ENCODE measurements around the gene CHCT1. TPM values are rescaled to one million over a fixed set of nuclear protein-coding genes. Genes with fewer than 3 reads are reported as not detected.
A peak's percentile ranks its signal among the peaks of the same experiment; 100 is the strongest.

CHCT1 gene
- total RNA-seq, 2 experiments from 2014 or later, result not detected

DNA sequence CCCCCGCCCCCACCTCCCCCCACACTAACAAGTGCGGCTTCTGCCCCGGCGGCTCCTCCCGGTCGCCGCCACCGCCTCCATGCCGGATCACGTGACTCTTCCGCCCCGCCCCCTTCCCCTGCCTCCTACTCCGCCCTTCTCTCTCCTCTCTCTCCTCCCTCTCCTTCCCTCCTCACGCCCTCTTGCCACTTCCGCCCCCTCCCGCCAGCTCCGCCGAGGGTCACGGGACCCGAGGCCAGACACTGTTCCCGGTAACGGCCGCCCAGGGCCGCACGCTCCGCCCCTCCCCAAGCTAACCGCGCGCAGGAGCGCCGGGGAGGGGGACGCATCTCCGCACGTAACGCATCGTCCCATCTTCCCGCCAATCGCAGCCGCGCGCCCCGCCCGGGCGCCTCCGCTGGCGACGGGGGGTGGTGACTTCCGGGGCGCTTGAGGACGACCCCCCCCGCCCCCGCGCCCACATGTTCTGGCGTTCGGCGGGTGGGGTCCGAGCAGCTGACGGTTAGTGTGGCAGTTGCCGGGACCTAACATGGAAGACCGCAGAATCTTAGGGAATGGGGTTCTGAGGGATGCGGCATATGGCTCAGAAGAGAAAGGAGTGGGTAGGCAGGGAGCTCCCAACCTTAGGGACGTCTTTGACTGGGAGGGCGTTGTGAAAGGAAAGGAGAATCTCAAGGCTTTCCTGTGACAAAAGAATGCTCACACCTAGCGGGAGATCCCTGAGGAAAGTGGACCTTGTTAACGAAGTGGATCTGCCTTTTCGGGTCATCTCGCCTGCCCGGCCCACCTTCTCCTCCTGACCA lies 30.0 kb upstream of the CHCT1 start, which contains the start of gene USP32:
Gene USP32 (minus strand): TSS at position 92 of the 803 bp plus-strand sequence. CDS start 194 bp downstream, outside the sequence.
- Histone ChIP-seq H3K9me2 (ENCODE audit: insufficient read depth, low read length) (no peaks in the 10 kb centered on the region), H3K4me3 (ENCODE audit: low read depth, low read length, poor library complexity, severe bottlenecking) (peak within 1 kb of the TSS; percentile 87), H3K4me1 (ENCODE audit: insufficient read depth, low read length, poor library complexity, severe bottlenecking) (peaks cover 22% of the 10 kb centered on the region), H4K20me1 (ENCODE audit: insufficient read depth, low read length) (no peaks in the 10 kb centered on the region), H2AFZ (ENCODE audit: low read length) (peak within 1 kb of the TSS; percentile 78), H3K27ac (ENCODE audit: low read depth, low read length, poor library complexity, severe bottlenecking) (peak within 1 kb of the TSS; percentile 57), H3K4me2 (ENCODE audit: low read length) (peak within 1 kb of the TSS; percentile 75), H3K79me2 (ENCODE audit: insufficient read depth, low read depth, low read length) (peaks cover 42% of the 10 kb centered on the region; the same call in 1 of the 2 replicates), H3K36me3 (ENCODE audit: insufficient read depth, low read length) (no peaks in the 10 kb centered on the region), H3K9me3 (ENCODE audit: low read length) (no peaks in the 10 kb centered on the region)
- no TSS peak for BruUV-seq (replicated peaks)
- TF ChIP-seq EZH2phosphoT487 (IDR thresholded peaks at IDR 0.05; ENCODE audit: borderline replicate concordance, low read depth, low read length), result no peak
- TF ChIP-seq, protein P1, sequence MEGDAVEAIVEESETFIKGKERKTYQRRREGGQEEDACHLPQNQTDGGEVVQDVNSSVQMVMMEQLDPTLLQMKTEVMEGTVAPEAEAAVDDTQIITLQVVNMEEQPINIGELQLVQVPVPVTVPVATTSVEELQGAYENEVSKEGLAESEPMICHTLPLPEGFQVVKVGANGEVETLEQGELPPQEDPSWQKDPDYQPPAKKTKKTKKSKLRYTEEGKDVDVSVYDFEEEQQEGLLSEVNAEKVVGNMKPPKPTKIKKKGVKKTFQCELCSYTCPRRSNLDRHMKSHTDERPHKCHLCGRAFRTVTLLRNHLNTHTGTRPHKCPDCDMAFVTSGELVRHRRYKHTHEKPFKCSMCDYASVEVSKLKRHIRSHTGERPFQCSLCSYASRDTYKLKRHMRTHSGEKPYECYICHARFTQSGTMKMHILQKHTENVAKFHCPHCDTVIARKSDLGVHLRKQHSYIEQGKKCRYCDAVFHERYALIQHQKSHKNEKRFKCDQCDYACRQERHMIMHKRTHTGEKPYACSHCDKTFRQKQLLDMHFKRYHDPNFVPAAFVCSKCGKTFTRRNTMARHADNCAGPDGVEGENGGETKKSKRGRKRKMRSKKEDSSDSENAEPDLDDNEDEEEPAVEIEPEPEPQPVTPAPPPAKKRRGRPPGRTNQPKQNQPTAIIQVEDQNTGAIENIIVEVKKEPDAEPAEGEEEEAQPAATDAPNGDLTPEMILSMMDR (conservative IDR thresholded peaks at IDR 0.05; ENCODE audit: low read length), result 0 out of 2 replicates have a peak, but pooled peaks have one; percentile 28
- ChIA-PET POLR2A (interaction anchor here (0.6 to 1.0 kb wide), 4 partner anchors 15 to 1462 kb away, joined by 3 to 8 read pairs (median 4); no protein-coding TSS in a partner anchor), CTCF (ENCODE audit: unreplicated experiment) (no interaction called here)
- intact Hi-C loops (cut with micrococcal nuclease; ENCODE audit: unreplicated experiment), result loop anchor here (10.0 kb wide), 2 partner anchors 57 to 257 kb away; no protein-coding TSS in a partner anchor
- DNase-seq (ENCODE audit: low spot score), result peak; percentile 94

DNA sequence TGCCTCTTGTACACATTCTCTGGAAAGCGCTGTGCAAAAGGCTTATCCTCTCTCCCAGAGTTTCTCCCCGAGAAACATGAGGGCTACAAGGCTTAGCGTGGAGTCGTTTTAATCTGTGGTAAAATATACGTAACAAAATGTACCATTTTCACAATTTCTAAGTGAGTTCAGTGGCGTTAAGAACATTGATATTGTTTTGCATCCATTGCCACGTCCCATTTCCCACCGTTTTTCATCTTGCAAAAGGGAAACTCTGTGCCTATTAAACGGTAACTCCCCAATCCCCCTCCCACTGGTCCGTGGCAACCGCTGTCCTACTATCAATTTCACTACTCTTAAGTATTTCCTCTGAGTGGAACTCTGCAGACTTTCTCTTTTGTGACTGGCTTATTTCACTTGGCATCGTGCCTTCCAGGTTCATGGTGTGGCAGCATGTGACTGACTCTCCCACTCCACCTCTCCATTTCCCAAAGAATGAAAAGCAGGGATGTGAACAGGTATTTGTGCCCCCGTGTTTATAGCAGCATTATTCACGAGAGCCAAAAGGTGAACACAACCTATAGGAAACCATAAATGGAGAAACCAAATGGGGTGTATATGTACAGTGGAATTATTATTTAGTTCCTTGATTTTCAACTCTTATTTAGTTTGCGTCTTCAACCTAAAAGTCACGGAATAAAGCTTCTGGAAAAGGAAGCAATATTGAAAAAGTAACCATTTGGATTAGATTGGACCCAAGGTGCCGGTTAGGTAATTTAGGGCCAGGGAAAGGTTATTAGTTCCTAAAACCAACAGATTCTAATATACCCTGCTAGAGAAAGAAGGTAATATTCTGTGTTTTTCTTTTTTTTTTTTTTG lies 29.2 kb upstream of the CHCT1 start:
- DNase-seq (ENCODE audit: low spot score), result peak; percentile 19
- CTCF ChIA-PET (ENCODE audit: unreplicated experiment), result no interaction called here
- Histone ChIP-seq H3K4me3 (ENCODE audit: low read depth, low read length, poor library complexity, severe bottlenecking) (peak overlapping the region; percentile 87), H3K9me2 (ENCODE audit: insufficient read depth, low read length) (no peaks in the 10 kb centered on the region), H3K79me2 (ENCODE audit: insufficient read depth, low read depth, low read length) (peaks cover 34% of the 10 kb centered on the region; the same call in 1 of the 2 replicates), H4K20me1 (ENCODE audit: insufficient read depth, low read length) (no peaks in the 10 kb centered on the region), H3K36me3 (ENCODE audit: insufficient read depth, low read length) (no peaks in the 10 kb centered on the region), H3K4me1 (ENCODE audit: insufficient read depth, low read length, poor library complexity, severe bottlenecking) (peaks cover 28% of the 10 kb centered on the region), H3K9me3 (ENCODE audit: low read length) (no peaks in the 10 kb centered on the region), H3K27ac (ENCODE audit: low read depth, low read length, poor library complexity, severe bottlenecking) (peak overlapping the region; percentile 57), H2AFZ (ENCODE audit: low read length) (peak overlapping the region; percentile 78), H3K4me2 (ENCODE audit: low read length) (peak overlapping the region; percentile 75)
- TF ChIP-seq EZH2phosphoT487 (IDR thresholded peaks at IDR 0.05; ENCODE audit: borderline replicate concordance, low read depth, low read length), result no peak
- TF ChIP-seq, protein P1 (conservative IDR thresholded peaks at IDR 0.05; ENCODE audit: low read length), result no peak
- BruUV-seq (replicated peaks), result TSS peak; percentile 94
- POLR2A ChIA-PET, result interaction anchor here (1.0 kb wide), 1 partner anchor 14 kb away, joined by 8 read pairs; no protein-coding TSS in a partner anchor
- intact Hi-C loops (cut with micrococcal nuclease; ENCODE audit: unreplicated experiment), result loop anchor here (10.0 kb wide), 2 partner anchors 58 to 258 kb away; no protein-coding TSS in a partner anchor
